Skin of body (tissue), 2 donors: Measurements from ENCODE around the gene RELT. TPM values are rescaled to one million over a fixed set of nuclear protein-coding genes. Genes with fewer than 3 reads are reported as not detected.

ENCODE experiments used
- DNase-seq: peaks from one replicate; lab custom pipeline; 2025; lab: John Stamatoyannopoulos, UW
- total RNA-seq: library from RNA; depleted of rRNA; stranded (reverse); fragments of >200 nt; gene quantifications from one replicate; pipeline ENCODE4 v1.2.3, GENCODE V29; 2014

Gene RELT, protein sequence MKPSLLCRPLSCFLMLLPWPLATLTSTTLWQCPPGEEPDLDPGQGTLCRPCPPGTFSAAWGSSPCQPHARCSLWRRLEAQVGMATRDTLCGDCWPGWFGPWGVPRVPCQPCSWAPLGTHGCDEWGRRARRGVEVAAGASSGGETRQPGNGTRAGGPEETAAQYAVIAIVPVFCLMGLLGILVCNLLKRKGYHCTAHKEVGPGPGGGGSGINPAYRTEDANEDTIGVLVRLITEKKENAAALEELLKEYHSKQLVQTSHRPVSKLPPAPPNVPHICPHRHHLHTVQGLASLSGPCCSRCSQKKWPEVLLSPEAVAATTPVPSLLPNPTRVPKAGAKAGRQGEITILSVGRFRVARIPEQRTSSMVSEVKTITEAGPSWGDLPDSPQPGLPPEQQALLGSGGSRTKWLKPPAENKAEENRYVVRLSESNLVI
- 4.3 TPM for total RNA-seq

DNA sequence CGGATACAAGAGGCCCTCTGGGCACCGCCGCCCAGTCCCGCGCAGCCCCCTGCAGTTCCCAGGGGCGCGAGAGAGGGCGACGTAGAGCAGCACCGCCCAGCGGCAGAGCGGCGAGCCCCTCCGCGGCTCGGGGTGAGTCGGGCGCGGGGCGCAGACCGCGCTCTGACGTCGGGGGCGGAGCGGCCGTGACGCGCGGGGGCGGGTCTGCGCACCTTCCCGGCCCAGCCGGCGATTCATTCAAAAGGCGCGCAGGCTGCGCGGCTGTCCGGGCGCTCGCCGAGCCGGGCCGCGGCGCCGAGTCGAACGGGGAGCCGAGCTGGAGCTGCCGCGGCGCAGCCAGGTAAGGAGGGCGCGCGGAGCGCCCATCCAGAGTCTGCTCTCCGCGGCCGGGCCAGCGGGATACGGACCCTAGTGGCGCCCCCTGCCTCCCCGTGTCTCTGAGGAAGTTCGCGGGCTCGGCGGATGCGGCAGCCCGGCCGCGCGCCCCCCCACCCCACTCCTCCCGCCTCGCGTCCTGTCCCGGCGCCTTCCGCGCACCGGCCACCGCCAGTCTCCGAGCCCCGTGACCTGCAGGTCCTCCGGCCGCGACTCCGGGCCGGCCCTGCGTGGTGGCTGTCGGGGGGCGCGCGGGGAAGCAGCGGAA lies at the start of gene RELT:
Gene RELT (plus strand): TSS at position 240 of the 643 bp plus-strand sequence. CDS start 12,738 bp downstream, outside the sequence.
- DNase-seq = peak; percentile 82

GRCh38 chr11:73326929-73327811 lies 49.0 kb upstream of the RELT start:
- DNase-seq = no peak

DNA sequence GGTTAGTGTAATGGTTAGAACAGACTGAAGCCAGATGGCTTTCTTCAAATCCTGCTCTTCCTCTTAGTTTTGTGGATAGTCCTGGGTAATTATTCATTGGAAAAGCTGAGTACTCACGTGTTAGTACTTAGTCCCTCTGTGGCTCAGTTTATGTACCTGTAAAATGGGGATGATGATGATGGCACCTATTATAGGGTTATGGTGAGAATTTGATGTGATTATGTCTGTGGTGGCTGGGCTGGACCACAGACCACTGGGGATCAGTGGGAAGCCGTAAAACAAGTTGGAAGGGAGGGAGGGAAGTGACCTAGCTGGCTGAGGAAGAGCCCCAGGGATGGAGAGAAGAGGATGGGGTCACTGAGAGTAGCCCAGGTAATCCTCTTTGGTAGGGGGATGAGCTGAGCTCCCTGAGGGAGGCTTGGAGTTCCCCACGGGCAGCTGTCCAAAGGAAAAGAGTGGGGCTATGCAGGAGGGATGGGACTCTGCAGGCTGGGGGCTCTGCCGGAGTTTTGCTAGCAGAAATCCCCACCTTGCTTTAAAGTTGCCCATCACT lies 48.3 kb upstream of the RELT start:
- no peak for DNase-seq

DNA sequence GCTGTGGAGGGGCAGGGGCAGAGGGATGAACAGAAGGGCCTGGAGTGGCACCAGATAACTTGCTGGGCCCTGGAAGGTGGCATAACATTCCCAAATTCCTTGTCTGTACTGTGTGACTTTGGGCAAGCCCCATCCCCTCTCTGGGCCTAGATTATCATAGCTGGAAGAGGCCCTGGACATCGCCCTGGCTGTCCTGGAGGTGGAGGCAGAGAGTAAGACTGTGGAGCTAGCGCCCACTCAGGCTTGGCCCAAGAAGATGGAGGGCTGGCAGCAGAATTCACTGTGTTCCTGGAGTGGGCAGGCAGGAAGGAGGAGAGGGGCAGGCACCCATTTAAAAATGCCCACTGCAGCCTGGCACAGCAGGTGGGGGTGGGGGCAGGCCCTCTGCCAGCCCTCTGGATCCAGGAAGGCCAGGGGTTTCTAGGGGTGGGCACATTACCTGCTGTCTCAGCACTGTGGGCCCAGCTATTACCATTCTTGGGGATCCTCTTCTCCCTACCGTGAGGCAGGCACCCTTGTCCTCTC lies 45.6 kb upstream of the RELT start:
- no peak for DNase-seq

DNA sequence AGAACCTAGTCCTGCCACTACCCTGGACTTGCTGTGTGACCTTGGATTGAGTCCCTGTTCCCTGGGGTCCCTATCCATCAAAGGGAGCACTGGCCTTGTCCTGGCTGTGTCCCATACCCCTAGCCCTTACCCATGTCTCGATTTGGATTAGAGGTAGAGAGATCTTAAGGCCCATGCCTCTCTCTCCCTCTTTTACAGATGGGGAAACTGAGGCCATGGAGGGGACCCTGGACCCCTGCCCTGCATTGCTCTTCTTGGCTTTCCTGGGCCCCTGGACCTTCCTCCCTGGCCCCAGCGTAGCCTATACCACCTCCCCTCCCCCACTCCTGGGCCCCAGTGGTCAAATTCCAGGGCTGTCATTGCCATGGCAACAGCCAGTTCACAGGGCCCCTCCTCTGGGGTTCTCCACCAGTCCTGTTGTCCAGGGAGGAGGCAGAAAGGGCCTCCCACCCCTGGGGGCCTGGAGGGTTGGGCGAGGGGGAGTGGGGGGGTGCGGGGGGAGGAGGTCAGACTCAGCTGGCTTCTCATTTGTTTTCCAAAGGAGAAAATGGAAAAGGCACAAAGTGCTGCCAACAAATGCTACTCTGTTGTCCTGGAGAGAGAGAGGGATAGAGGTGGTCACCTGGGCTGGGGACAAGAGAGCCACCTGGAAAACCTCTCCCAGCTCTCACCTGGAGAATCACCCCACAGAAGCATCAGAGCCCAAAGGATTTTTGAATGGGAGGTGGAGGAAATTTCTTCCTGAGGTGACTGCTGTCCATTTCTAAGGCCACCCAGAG lies 44.9 kb upstream of the RELT start:
- DNase-seq = no peak

- DNase-seq = no peak
Measured at GRCh38 chr11:73333173-73333572, 43.0 kb upstream of the RELT start.

- DNase-seq = no peak
Measured at GRCh38 chr11:73333640-73334383, 42.4 kb upstream of the RELT start.

DNA sequence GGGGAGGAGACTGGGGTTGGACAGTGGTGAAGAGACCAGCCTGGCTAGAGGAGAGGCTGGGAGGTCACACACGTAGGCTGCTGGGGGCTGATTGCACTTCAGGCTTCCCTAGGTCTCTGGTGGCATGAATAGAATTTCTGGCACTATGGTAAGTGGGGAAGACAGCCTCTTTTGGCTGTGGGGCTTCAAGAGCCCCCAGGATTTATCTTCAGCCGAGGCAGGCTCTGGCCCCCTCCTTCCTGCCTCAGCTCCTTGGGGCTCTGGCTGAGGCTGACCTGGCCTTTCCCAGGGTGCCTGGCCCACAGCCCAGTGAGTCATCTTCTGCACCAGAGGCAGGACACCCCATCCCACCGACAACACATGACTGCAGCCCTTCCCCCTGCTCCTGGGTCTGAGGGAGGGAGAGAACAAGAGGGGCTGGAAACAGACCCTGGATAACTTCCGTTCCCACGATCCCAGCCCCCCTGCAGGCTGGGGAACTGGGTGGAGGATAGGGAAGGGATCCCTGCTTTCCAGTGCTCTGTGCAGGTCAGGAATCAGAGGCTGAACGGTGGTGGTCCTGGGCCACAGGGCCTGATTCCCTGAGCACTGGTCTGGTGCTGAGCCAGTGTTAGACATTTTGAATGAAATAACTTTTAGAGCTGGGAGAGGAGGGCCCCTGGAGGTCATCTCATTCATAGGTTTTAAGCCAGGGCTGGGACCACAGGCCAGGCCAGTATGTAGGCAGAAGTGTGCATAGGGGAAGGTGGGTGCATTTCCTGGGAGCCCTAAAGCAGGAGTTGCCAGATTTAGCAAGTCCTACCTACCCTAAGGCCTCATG lies 41.6 kb upstream of the RELT start:
- DNase-seq = peak; percentile 59

DNA sequence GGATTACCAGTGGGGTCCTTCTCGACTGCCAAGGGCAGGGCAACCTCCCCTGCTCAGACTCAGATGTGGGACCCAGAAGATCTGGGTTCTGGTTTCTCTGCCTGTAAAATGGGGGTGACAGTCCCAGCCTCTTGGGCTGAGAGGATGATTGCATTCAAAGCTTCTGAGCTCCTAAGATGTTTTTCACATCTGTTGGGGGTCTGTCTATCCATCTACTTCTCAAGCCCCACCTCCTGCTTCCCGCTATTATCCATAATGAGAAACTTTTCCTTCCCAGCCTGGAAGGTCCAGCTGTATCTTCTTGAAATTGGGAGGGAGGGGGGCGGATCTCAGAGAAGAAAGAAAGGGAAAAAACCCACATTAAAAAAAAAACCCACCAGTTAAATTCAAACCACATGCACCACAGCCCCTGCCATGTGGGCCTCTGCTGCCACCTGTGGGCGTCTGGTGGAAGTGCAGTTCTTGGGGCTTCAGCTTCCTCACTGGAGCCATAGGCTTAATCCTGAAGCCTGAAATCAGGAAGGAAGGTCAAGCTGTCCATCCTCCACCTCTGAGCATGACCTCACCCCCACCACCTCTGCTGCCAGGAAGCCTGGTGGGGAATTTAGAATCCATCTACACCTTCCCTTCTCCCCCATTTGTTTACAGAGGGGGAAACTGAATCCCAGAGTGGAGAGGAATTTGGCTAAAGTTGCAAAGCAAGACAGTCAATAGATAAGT lies 40.8 kb upstream of the RELT start:
- DNase-seq = peak; percentile 95

- DNase-seq = no peak
Measured at GRCh38 chr11:73337846-73338245, 38.4 kb upstream of the RELT start.

DNA sequence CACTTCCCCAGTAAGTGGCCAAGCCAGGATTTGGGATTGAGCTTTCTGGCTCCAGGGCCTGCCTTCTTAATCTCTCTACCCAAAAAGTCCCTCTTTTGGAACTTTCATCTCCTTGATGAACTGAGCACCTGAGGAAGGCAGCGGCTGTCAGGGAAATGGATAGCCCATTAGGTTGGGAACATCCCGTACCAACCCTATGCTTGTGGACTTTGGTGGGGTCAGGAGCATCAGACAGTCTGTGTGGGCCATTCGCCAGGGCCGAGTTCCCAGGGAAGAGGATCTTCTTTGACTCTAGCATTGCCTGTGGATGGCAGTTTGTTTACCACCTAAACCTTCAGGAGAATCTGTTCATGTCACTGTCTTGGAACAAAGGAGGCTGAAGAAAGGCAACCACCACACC lies 37.9 kb upstream of the RELT start:
- DNase-seq = no peak

DNA sequence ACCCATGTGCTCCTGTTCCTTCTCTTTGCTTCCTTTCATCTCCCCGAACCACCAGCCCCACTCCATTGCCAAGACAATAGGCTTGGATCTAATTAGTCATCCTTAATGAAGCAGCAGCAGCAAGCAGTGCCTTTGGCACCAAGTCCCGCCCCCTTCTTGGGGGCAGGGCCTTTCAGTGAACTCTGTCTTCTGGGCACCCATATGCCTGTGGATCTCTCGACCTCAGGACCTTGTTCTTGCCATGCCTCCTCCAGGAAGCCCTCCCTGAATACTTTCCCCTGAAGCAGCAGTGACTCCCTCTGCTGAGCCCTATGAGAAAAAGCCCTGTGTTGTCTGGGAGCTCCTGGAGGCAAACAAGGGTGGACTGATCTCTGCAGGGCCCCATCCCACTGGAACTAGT lies 36.0 kb upstream of the RELT start:
- DNase-seq = no peak

GRCh38 chr11:73342633-73343032 lies 33.6 kb upstream of the RELT start:
- DNase-seq = no peak

DNA sequence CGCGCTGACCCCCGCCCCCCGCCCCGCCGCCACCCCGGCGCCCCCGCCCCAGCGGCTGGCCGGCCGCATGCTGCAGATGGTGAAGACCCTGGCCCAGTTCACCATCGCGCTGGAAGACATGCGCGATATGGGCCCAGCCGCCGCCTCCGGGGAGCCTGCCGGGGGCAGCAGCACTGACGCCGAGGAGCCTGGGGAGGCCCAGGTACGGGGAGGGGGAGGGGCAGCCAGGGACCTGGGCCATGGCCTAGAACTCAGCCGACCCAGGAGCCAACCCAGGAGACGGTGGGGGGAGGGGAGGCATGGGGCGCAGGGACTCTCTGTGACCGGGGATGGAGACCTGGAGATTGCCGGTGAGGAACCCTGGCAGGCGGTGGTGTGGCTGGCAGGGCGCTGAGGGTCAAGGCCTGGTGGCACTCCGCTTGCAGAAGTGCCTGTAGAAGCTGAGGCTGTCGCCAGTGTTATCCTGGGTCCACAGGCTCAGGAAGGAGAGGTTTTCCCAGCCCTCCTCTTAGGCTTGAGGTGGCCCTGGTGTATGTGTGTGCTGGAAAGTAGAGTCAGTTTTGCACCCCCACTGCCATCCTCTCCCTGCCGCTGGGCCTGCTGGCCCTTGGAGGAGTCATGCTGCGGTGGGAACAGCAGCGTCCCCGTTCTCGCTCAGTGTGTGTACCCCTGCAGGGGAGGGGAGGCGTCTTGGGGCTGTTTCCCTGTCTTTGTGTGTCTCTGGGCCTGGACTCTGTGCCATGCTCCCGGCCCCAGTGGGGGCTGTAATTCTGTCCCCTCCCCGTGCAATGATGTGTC lies 32.9 kb upstream of the RELT start:
- DNase-seq = no peak

- no peak for DNase-seq
Measured at GRCh38 chr11:73344191-73344607, 32.0 kb upstream of the RELT start.

DNA sequence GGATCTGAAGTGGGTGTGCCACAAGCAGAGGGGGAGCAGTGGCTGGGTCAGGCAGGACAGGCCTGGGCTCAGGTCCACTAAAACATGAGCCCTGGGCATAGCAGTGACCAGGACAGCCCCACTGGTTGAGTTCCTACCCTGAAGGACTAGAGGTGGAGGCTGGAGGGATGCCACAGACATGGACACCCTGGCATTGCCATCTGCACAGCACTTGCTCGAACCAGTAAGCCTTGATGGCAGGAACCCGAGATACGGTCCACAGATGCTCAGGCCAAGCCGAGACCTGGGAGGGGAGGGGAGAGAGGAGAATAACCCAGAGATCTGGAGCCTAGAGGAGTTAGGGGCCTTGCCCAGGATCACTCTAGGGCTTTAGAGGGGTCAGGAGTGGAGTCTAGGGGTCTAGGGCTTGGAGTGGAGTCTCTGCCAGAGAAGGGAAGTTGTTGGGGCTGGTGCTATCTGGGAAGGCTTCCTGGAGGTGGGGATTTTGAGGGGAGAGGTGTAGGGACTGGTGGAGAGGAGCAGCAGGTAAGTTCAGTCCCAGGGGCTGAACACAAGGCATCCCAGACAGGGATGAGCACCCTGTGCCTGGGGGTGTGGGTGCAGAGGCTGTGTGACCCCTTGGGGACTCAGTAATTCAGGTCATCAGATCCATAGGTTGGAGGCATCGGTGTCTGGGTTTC lies 30.6 kb upstream of the RELT start:
- no peak for DNase-seq
